HepG2 (cell line): ENCODE data around the gene PRAC1.

ENCODE experiments used
- CHD2 ChIP-seq: IDR thresholded peaks from 2 replicates; pipeline ENCODE4 v1.6.1; 2011; ENCODE audit warnings: low read depth, low read length, improper control_type of control experiment
- SMARCC2 ChIP-seq: fragments of 450-650 bp; IDR thresholded peaks from 2 replicates; pipeline ENCODE4 v1.6.1; 2017; ENCODE audit warnings: antibody characterized with exemption, mild to moderate bottlenecking

- no peak for TF ChIP-seq CHD2
- TF ChIP-seq SMARCC2 = no peak
These were observed 42.8 kb downstream of the PRAC1 start for GRCh38 chr17:48679385-48680096.
